Measurements from ENCODE around the gene RNF182. TPM values are rescaled to one million over a fixed set of nuclear protein-coding genes. Genes with fewer than 3 reads are reported as not detected.

Gene RNF182
- total RNA-seq, 1 donor from 2014 or later = 2.8 TPM

DNA sequence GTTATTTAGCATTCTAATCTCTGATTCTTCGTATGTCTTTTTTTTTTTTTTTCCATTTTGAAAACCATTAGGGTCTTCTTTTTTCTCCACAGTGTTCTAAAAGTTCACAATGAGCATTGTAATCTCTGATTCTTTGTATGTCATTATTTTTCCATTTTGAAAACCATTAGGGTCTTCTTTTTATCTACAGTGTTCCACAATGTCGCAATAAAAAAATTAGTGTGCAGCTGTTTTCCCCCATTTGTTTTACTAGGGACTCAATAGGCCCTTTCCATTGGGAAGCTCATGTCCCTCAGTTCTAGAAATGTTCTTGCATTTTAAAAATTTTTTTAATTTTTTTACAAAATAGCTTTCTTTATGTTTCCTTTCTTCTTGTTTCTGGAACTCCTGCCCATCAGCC, 64.2 kb downstream of the RNF182 start:
- TF ChIP-seq, protein P1, sequence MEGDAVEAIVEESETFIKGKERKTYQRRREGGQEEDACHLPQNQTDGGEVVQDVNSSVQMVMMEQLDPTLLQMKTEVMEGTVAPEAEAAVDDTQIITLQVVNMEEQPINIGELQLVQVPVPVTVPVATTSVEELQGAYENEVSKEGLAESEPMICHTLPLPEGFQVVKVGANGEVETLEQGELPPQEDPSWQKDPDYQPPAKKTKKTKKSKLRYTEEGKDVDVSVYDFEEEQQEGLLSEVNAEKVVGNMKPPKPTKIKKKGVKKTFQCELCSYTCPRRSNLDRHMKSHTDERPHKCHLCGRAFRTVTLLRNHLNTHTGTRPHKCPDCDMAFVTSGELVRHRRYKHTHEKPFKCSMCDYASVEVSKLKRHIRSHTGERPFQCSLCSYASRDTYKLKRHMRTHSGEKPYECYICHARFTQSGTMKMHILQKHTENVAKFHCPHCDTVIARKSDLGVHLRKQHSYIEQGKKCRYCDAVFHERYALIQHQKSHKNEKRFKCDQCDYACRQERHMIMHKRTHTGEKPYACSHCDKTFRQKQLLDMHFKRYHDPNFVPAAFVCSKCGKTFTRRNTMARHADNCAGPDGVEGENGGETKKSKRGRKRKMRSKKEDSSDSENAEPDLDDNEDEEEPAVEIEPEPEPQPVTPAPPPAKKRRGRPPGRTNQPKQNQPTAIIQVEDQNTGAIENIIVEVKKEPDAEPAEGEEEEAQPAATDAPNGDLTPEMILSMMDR (conservative IDR thresholded peaks at IDR 0.05) = no peak
- no peak for DNase-seq (ENCODE audit: extremely low spot score, unreplicated experiment)

DNA sequence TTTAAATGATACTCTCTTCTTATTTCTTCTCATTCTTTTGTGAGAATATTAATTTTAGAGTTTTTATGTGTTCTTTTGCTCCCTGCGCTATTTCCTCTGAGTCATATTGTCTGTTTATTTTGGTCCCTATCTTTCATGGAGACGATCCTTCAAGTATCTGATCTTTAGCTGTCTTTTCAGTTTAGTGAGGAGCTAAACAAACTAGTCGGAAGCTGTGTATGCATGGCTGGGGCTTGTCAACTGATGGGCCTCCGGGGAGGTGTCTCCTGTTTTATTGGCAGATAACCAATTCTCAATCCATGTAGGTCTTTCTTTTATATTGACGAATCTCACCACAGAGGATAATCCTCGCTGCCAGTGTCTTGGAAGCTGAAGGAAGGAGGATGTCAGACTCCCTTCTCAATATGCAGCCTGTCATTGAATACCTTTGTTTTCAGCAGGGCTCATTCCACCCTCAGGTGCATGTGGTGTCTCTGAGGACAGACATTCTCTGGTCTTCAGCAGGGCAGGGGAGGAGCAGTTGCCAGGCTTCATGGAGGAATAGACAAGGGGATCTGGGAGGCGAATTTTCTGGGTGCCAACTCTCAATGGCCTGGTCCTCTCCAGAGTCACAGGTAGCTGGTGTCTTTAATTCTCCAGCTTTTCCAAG, 64.9 kb downstream of the RNF182 start:
- peaks cover 6% of the 10 kb centered on the region for H3K27me3 Mint-ChIP-seq
- no peak overlapping the region for H3K4me3 Mint-ChIP-seq
- TF ChIP-seq, protein P1 (conservative IDR thresholded peaks at IDR 0.05) = no peak
- H3K36me3 Mint-ChIP-seq = no peaks in the 10 kb centered on the region
- no peaks in the 10 kb centered on the region for H3K9me3 Mint-ChIP-seq
- no peaks in the 10 kb centered on the region for H3K4me1 Mint-ChIP-seq (ENCODE audit: unreplicated experiment)
- no peak overlapping the region for H3K27ac Mint-ChIP-seq
- no peak for DNase-seq (ENCODE audit: extremely low spot score, unreplicated experiment)

More for the DNA sequence above, 64.2 kb downstream of the RNF182 start:
- H3K4me3 Mint-ChIP-seq = no peak overlapping the region
- no peaks in the 10 kb centered on the region for H3K9me3 Mint-ChIP-seq
- no peak overlapping the region for H3K27ac Mint-ChIP-seq
- no peaks in the 10 kb centered on the region for H3K36me3 Mint-ChIP-seq
- H3K27me3 Mint-ChIP-seq = peaks cover 6% of the 10 kb centered on the region
- no peaks in the 10 kb centered on the region for H3K4me1 Mint-ChIP-seq (ENCODE audit: unreplicated experiment)

DNA sequence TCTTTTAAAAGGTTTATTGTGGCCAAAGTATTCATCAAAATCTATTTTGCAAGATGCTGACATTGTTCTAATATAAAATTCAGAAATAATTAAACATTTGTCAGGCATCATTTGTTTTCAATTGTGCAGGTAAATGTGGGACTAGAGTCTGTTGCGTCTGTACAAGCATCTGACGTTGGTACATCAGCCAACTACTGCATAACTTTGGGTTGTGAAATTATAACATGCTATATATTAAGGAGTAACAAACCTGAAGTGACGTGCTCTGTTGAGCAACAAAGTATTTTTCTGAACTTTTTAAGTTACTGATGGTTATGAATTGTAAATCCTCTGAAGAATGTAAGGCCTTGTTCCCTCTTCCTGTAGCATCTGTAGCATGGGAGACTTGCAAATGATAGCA, 66.0 kb downstream of the RNF182 start:
- TF ChIP-seq, protein P1 (conservative IDR thresholded peaks at IDR 0.05) = no peak
- no peak overlapping the region for H3K4me3 Mint-ChIP-seq
- peaks cover 6% of the 10 kb centered on the region for H3K27me3 Mint-ChIP-seq
- H3K27ac Mint-ChIP-seq = no peak overlapping the region
- H3K36me3 Mint-ChIP-seq = no peaks in the 10 kb centered on the region
- no peaks in the 10 kb centered on the region for H3K4me1 Mint-ChIP-seq (ENCODE audit: unreplicated experiment)
- DNase-seq (ENCODE audit: extremely low spot score, unreplicated experiment) = no peak
- H3K9me3 Mint-ChIP-seq = no peaks in the 10 kb centered on the region

DNA sequence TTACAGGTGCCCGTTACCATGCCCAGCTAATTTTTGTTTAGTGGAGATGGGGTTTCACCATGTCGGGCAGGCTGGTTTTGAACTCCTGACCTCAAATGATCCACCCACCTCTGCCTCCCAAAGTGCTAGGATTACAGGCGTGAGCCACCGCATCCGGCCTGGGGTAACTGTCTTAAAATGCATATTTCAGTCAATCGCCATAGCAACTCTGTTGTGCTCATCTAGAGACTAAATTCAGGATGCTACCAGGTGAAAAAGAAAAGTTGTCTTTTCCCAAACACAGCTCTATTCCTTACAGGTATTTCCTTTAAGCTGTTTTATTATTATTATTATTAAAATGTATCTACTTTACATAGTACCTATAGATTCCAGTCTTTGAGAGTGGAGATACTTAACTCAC, 66.6 kb downstream of the RNF182 start:
- Mint-ChIP-seq H3K27me3 (peaks cover 7% of the 10 kb centered on the region), H3K9me3 (no peaks in the 10 kb centered on the region), H3K4me3 (no peak overlapping the region), H3K4me1 (ENCODE audit: unreplicated experiment) (no peaks in the 10 kb centered on the region), H3K36me3 (no peaks in the 10 kb centered on the region), H3K27ac (no peak overlapping the region)
- no peak for DNase-seq (ENCODE audit: extremely low spot score, unreplicated experiment)
- TF ChIP-seq, protein P1 (conservative IDR thresholded peaks at IDR 0.05) = no peak

DNA sequence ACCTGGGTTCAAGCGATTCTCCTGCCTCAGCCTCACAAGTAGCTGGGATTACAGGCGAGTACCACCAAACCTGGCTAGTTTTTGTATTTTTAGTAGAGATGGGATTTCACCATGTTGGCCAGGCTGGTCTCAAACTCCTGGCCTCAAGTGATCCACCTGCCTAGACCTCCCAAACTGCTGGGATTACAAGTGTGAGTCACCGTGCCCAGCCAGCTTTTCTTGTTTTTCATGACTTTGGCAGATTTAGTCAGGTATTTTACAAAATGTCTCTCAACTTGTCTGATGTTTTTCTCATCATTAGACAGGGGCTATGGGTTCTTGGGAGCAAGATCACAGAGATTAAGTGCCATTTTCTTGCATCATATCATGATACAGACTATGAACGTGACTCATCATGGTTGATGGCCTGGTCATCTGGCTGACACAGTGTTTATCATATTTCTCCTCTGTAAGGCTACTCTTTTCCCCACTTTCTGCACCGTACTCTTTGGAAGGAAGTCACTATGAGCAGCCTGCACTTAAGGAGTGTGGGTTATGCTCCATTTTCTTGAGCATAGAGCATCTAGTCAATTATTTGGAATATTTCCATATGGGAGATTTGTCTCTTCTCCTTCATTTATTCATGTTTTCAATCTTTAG, 67.8 kb downstream of the RNF182 start:
- no peak for DNase-seq (ENCODE audit: extremely low spot score, unreplicated experiment)
- TF ChIP-seq, protein P1 (conservative IDR thresholded peaks at IDR 0.05) = no peak
- H3K9me3 Mint-ChIP-seq = no peaks in the 10 kb centered on the region
- H3K4me3 Mint-ChIP-seq = no peak overlapping the region
- peaks cover 12% of the 10 kb centered on the region for H3K27me3 Mint-ChIP-seq
- no peaks in the 10 kb centered on the region for H3K36me3 Mint-ChIP-seq
- peak overlapping the region; percentile 58 for H3K27ac Mint-ChIP-seq
- no peaks in the 10 kb centered on the region for H3K4me1 Mint-ChIP-seq (ENCODE audit: unreplicated experiment)

Measured in type B pancreatic cell (in vitro differentiated cells).